A673 (cell line): Measurements from ENCODE around the gene CADPS2. TPM values are rescaled to one million over a fixed set of nuclear protein-coding genes. Genes with fewer than 3 reads are reported as not detected.

Experiments
- BruUV-seq: library from RNA; stranded (reverse); fragments of 400-500 nt; replicated peaks from 2 replicates; lab custom pipeline; 2021; lab: Mats Ljungman, UMichigan
- CTCF ChIA-PET: fragments of 300-600 bp; sonication (Branson Sonifier 250); formaldehyde crosslinking; loops from one replicate; lab custom pipeline; 2022; ENCODE audit warnings: antibody characterized with exemption; lab: Charles Lee
- POLR2A ChIA-PET: fragments of 300-600 bp; sonication (Branson Sonifier 250); formaldehyde crosslinking; loops from one replicate; lab custom pipeline; 2022; ENCODE audit warnings: antibody characterized with exemption; ENCODE audit not compliant: low non-redundant PET; lab: Charles Lee
- DNase-seq: peaks from one replicate; pipeline ENCODE4 v3.0.0-alpha.2; 2015; ENCODE audit warnings: low spot score
- H3K27ac ChIP-seq: fragments of 200-600 bp; sonication (generic); 2 replicates; pipeline ENCODE4 v1.5.1; 2016; ENCODE audit warnings: mixed run types, low read depth, mild to moderate bottlenecking, mixed read lengths, antibody characterized with exemption, low read length; ENCODE audit not compliant: poor library complexity, severe bottlenecking
- H3K27me3 ChIP-seq: fragments of 200-600 bp; sonication (generic); replicated peaks from 2 replicates; pipeline ENCODE4 v1.6.1; 2017; ENCODE audit warnings: mixed run types, low read depth, mild to moderate bottlenecking, mixed read lengths, antibody characterized with exemption, low read length; ENCODE audit not compliant: insufficient read depth, poor library complexity
- H3K36me3 ChIP-seq: fragments of 200-600 bp; sonication (generic); 2 replicates; pipeline ENCODE4 v1.6.1; 2016; ENCODE audit warnings: mixed run types, mild to moderate bottlenecking, mixed read lengths, antibody characterized with exemption, low read length; ENCODE audit not compliant: insufficient read depth, poor library complexity, severe bottlenecking
- H3K4me1 ChIP-seq: fragments of 200-600 bp; sonication (generic); 2 replicates; pipeline ENCODE4 v1.6.1; 2017; ENCODE audit warnings: mixed run types, mild to moderate bottlenecking, mixed read lengths, antibody characterized with exemption, low read length; ENCODE audit not compliant: insufficient read depth, poor library complexity, severe bottlenecking
- H3K4me3 ChIP-seq: fragments of 200-600 bp; sonication (generic); 2 replicates; pipeline ENCODE4 v1.5.1; 2016; ENCODE audit warnings: low read depth, mixed run types, mild to moderate bottlenecking, mixed read lengths, low read length; ENCODE audit not compliant: poor library complexity, severe bottlenecking
- H3K9me3 ChIP-seq: fragments of 200-600 bp; sonication (generic); 2 replicates; pipeline ENCODE4 v1.6.1; 2016; ENCODE audit warnings: mixed run types, low read depth, mild to moderate bottlenecking, mixed read lengths, antibody characterized with exemption, low read length; ENCODE audit not compliant: poor library complexity, severe bottlenecking
- CTCF ChIP-seq: fragments of 300-800, 200-600 bp; sonication (generic); conservative IDR thresholded peaks from 2 replicates; pipeline ENCODE4 v1.5.1; 2017; ENCODE audit warnings: low read depth, mild to moderate bottlenecking, antibody characterized with exemption, low read length, moderate library complexity, mixed read lengths
- EZH2 ChIP-seq: fragments of 200-600 bp; sonication (generic); IDR thresholded peaks from 2 replicates; pipeline ENCODE4 v1.6.1; 2017; ENCODE audit warnings: borderline replicate concordance, low read depth, mild to moderate bottlenecking, mixed read lengths, antibody characterized with exemption, low read length; ENCODE audit not compliant: poor library complexity, severe bottlenecking
- intact Hi-C: fragments of 100-400 bp; cut with micrococcal nuclease; formaldehyde crosslinking; loops from one replicate; pipeline ENCODE4 v1.10.0; 2022; ENCODE audit not compliant: unreplicated experiment
- total RNA-seq: library from RNA; stranded (reverse); gene quantifications from 2 replicates; pipeline ENCODE4 v1.2.3, GENCODE V29; 2021

The CADPS2 gene
- total RNA-seq, 1 experiment from 2014 or later, result 81.3 TPM

DNA sequence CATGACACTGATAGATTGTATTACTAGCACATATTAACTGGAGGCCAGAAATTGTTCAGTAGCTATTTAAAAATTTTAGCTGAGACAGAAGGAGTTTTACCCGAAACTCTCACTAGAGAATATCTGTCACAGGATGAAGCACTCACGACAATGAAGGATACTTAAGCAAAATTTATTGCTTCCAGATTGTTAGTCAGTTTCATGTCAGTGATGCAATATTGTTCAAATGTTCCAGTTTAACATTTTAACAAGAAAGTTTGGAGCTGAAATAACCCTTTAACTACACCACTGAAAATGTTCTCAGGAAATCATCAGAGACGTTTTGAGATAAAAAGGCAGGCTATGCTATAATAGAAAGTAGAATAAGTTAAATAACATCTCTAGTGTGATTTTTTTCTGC is 15.0 kb upstream of the CADPS2 start:
- no TSS peak for BruUV-seq
- H3K4me1 ChIP-seq, result peaks cover 47% of the 10 kb centered on the region
- no peaks in the 10 kb centered on the region for H3K27me3 ChIP-seq
- TF ChIP-seq EZH2, result no peak
- TF ChIP-seq CTCF, result no peak
- DNase-seq, result peak; percentile 86
- H3K36me3 ChIP-seq, result no peaks in the 10 kb centered on the region
- CTCF ChIA-PET, result interaction anchor here (0.7 kb wide), 1 partner anchor 64 kb away, joined by 3 read pairs; no protein-coding TSS in a partner anchor
- intact Hi-C loops, result loop anchor here (2.0 kb wide), 1 partner anchor 144 kb away; no protein-coding TSS in a partner anchor
- POLR2A ChIA-PET, result no interaction called here
- no peaks in the 10 kb centered on the region for H3K9me3 ChIP-seq
- no peak overlapping the region for H3K4me3 ChIP-seq
- peak overlapping the region; percentile 84 for H3K27ac ChIP-seq

GRCh38 chr7:122896509-122896908 is 10.2 kb upstream of the CADPS2 start:
- BruUV-seq, result no TSS peak
- no peak overlapping the region for H3K4me3 ChIP-seq
- H3K27ac ChIP-seq, result peak overlapping the region; percentile 39
- CTCF ChIA-PET, result interaction anchor here (0.6 kb wide), 1 partner anchor 75 kb away, joined by 3 read pairs; no protein-coding TSS in a partner anchor
- no peaks in the 10 kb centered on the region for H3K9me3 ChIP-seq
- TF ChIP-seq EZH2, result no peak
- peak; percentile 54 for TF ChIP-seq CTCF
- H3K4me1 ChIP-seq, result peaks cover 28% of the 10 kb centered on the region
- no peaks in the 10 kb centered on the region for H3K36me3 ChIP-seq
- POLR2A ChIA-PET, result no interaction called here
- H3K27me3 ChIP-seq, result no peaks in the 10 kb centered on the region
- DNase-seq, result peak; percentile 52
- intact Hi-C loops, result loop anchor here (1.0 kb wide), 2 partner anchors 147 to 258 kb away; no protein-coding TSS in a partner anchor

- Histone ChIP-seq H3K27ac (no peak overlapping the region), H3K9me3 (no peaks in the 10 kb centered on the region), H3K4me1 (peaks cover 16% of the 10 kb centered on the region), H3K36me3 (no peaks in the 10 kb centered on the region), H3K4me3 (no peak overlapping the region), H3K27me3 (no peaks in the 10 kb centered on the region)
- DNase-seq, result no peak
- no TSS peak for BruUV-seq
- intact Hi-C loops, result no loop called here
- ChIA-PET CTCF (no interaction called here), POLR2A (no interaction called here)
- TF ChIP-seq EZH2, result no peak
- TF ChIP-seq CTCF, result no peak
Measured at GRCh38 chr7:122893486-122893885, 7.2 kb upstream of the CADPS2 start.
